MG63 (cell line): ENCODE results near the gene PKIG. TPM values are rescaled to one million over a fixed set of nuclear protein-coding genes. Genes with fewer than 3 reads are reported as not detected.
A peak's percentile ranks its signal among the peaks of the same experiment; 100 is the strongest.

Experiments used
- DNase-seq: peaks from one replicate; pipeline ENCODE4 v3.0.0-alpha.2; 2020
- H3K27me3 ChIP-seq: fragments of 250-450 bp; sonication (Bioruptor Pico); 2 replicates; pipeline ENCODE4 v1.5.1; 2020; ENCODE audit warnings: mild to moderate bottlenecking, moderate library complexity
- H3K36me3 ChIP-seq: fragments of 250-450 bp; sonication (Bioruptor Pico); 2 replicates; pipeline ENCODE4 v1.5.1; 2020; ENCODE audit warnings: mild to moderate bottlenecking, moderate library complexity
- H3K4me3 ChIP-seq: fragments of 250-450 bp; sonication (Bioruptor Pico); 2 replicates; pipeline ENCODE4 v1.5.1; 2020; ENCODE audit warnings: mild to moderate bottlenecking, moderate library complexity
- H3K9me3 ChIP-seq: fragments of 250-450 bp; sonication (Bioruptor Pico); 2 replicates; pipeline ENCODE4 v1.5.1; 2020; ENCODE audit warnings: mild to moderate bottlenecking, moderate library complexity
- total RNA-seq: library from RNA; depleted of rRNA; stranded (reverse); fragments of >200 nt; shearing (Covaris generic); gene quantifications from 2 replicates; pipeline ENCODE4 v1.2.3, GENCODE V29; 2014; ENCODE audit warnings: low replicate concordance

Gene PKIG
- total RNA-seq, 1 experiment from 2014 or later = 73.0 TPM

DNA sequence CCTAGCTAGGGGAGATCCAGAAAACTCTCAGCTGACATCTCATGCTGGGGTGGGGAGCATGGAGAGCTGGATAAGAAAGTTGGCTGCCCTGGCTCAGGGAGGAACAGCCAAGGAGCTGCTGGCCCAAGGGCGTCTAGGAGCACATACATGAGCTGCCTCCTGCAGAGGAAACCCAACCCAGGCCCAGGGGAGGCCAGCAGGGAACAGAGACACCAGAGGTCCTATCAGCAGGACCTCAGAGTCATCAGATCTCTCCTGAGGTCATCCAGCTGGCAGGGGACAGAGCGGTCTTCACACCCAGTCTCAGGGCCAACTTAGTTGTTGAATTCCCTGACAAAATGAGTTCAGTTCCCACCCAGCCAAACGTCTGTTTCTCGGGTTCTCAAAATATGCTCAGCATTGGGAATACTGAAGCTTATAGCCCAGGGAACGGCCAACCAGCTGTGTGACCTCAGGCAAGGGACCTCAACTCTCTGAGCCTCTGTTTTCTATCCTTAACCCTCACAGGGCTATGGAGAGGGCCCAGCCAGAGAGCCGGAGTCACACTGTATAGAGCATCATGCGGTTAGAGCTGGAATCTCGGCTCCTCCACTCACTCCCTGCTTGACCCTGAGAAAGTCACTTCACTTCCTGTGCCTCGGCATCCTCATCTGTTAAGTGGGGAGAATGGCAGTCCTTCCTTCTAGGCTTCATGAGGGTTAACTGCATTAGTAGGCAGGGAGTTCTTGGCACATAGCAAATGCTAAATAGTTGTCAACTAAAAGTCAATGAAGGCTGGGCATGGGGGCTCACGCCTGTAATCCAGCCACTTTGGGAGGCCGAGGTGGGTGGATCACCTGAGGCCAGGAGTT, 55.4 kb downstream of the PKIG start:
- Histone ChIP-seq H3K27me3 (no peaks in the 10 kb centered on the region), H3K4me3 (no peak overlapping the region), H3K36me3 (peaks cover 27% of the 10 kb centered on the region), H3K9me3 (no peaks in the 10 kb centered on the region)
- no peak for DNase-seq

DNA sequence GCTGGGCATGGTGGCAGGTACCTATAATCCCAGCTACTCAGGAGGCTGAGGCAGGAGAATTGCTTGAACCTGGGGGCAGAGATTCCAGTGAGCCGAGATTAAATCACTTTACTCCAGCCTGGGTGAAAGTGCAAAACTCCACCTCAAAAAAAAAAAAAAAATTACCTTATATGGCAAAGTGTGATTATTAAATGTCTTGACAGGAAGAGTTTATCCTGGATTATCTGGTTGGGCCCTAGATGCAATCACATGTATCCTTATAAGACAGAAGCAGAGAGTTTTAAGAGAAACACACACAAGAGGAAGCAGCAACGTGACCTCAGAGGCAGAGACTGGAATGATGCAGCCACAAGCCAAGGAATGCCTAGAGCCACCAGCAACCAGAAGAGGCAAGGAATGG, 58.1 kb downstream of the PKIG start:
- no peak overlapping the region for H3K4me3 ChIP-seq
- peaks cover 18% of the 10 kb centered on the region for H3K36me3 ChIP-seq
- no peak for DNase-seq
- no peaks in the 10 kb centered on the region for H3K27me3 ChIP-seq
- no peaks in the 10 kb centered on the region for H3K9me3 ChIP-seq

DNA sequence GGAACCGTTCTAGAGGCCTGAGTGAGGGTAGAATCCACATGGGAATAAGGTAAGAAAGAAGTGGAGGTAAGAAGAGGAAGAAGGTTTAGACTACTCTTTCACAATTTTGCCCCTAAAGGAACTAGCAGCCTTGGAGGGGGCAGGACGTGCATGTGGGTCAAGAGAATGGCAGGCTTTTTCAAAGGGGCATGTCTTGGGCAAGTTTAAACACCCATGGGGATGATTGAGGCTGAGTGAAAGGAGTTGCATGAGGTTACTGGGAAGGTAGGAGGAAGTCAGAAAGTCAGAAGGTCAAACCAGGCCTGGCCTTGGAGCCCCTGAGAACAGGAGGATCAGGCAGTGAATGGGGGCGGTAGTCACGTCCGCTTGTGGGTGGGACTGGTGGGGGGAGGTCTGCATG, 58.9 kb downstream of the PKIG start:
- Histone ChIP-seq H3K36me3 (peaks cover 14% of the 10 kb centered on the region), H3K4me3 (no peak overlapping the region), H3K9me3 (no peaks in the 10 kb centered on the region), H3K27me3 (no peaks in the 10 kb centered on the region)
- no peak for DNase-seq

DNA sequence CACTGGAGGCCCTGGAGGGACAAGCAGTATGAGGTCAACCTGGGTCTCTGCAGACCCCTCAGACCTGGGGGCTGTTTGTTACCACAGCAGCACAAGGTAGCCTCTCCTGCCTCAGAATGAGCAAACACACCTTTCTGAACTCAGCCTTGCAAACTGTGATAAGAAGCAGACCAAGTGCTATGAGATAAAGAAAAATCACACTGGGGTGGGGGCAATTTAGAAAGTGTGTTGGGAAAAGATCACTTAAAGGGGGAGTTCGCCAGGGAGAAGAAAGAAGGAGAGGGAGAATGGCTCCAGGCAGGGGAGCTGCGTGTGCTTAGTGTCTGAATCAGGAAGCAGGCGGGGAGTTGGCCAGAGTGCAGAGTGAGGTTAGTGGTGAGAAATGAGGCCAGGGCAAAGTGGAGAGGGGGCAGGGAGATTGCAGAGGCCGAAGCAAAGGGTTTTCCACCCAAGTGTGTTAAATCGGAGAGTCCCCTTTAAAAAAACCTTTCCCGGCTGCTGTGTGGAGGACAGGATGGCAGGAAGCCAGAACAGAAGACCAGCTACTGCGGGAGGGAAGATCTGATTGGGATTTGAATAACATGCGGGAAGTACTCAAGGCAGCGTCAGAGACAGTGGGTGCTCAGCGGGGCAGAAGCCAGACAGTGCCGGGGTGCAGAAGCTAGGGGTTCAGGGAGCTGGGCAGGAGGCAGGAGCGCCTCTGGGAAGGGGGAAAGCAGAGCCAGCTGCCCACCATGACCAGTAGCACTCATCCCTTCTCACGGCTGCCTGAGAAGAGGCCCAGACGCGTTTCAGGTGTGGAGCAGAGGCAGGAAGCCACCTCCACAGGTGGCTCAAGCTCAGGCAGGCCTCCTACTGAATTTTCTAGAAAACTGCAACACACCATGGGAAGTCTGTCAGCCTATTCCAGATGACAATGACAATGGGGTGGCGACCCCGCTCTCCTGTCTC, 60.1 kb downstream of the PKIG start:
- H3K4me3 ChIP-seq = no peak overlapping the region
- peaks cover 12% of the 10 kb centered on the region for H3K36me3 ChIP-seq
- H3K9me3 ChIP-seq = no peaks in the 10 kb centered on the region
- peak; percentile 91 for DNase-seq
- H3K27me3 ChIP-seq = no peaks in the 10 kb centered on the region

DNA sequence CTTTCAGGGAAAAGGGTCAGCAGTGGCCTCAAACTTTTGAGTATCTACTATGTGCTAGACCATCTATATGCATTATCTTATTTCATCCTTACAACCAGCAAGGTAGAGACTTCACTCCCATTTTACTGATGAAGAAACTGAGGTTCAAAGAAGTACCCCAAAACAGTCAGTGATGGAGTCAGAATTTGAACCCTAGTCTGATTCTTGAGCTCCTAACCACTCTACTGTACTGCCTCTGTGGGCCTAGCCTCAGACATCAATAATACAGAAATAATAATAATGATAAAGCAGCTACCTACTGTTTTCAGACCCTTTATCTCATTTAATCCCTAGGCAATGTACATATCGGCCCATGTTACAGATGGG, 60.8 kb downstream of the PKIG start:
- no peak for DNase-seq
- Histone ChIP-seq H3K9me3 (no peaks in the 10 kb centered on the region), H3K4me3 (no peak overlapping the region), H3K36me3 (peaks cover 8% of the 10 kb centered on the region), H3K27me3 (no peaks in the 10 kb centered on the region)

DNA sequence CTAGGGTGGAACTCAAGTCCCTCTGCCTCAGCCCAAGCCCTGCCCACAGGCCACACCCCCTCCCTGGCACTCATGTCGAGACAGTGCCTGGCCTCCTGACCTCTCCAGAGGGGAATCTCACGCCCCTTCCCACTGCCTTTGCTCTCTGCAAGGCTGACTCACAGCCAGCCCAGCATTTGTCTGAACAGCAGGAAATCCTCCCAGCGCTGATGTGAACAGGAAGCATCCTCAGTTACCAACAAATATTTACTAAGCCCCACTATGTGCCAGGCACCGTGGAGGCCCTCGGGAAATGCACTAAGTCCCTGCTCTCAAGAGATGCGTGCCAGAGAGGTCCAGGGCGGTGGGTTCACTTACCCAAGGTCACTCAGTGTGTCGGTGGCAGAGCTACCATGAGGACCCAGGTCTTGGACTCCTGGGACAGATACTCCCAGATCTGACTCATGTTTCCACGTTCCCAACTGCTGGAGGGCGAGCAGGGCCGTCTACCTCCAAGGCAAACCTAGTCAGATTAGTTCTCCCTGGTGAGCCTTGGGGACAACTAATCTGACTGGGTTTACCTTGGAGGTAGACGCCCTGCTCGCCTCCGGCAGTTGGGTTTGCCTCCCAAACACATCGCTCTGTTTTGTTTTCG, 61.3 kb downstream of the PKIG start:
- H3K27me3 ChIP-seq = no peaks in the 10 kb centered on the region
- no peak overlapping the region for H3K4me3 ChIP-seq
- H3K9me3 ChIP-seq = no peaks in the 10 kb centered on the region
- peaks cover 5% of the 10 kb centered on the region for H3K36me3 ChIP-seq
- peak; percentile 98 for DNase-seq

DNA sequence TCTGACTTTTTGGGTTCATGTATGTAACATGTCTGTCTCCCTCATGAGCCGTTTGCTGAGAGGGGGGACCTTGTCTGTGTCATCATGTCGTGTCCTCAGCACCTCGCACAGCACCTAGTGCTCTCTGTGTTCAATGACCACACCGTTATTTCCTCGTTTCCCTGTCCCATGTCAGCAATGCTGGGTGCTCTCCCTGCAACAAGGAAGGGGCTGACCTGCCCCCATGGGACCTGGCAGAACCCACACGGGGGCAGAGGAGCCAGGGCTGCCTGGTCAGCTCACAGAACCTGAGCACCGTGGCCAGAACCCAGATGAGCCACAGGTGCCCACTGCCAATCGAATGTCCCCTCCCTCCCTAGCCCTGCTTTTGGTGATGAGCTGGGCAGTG, 61.8 kb downstream of the PKIG start:
- Histone ChIP-seq H3K27me3 (no peaks in the 10 kb centered on the region), H3K9me3 (no peaks in the 10 kb centered on the region), H3K36me3 (peaks cover 5% of the 10 kb centered on the region), H3K4me3 (no peak overlapping the region)
- DNase-seq = no peak

DNA sequence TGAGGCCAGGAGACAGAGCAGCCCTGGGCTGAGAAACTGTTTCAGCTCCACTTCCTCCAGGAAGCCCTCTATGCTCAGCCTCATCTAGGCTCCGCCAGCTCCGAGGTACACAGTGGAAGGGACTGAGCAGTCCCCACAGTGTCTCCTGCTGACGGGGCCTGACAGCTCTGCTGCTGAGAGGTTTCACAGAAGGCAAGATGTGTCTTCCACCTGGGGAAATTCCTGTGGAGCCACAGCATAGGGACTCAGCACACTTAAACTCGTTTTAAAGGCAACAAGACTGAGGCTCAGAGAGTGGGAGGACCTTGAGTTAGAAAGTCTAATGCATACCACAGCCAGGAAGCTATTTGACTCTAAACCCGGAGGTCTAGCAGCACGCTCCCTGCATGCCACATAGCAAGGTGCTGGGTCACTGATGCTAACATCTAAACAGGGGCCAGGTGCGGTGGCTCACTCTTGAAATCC, 62.3 kb downstream of the PKIG start:
- peaks cover 5% of the 10 kb centered on the region; the same call in 1 of the 2 replicates for H3K36me3 ChIP-seq
- no peaks in the 10 kb centered on the region for H3K9me3 ChIP-seq
- DNase-seq = no peak
- H3K27me3 ChIP-seq = no peaks in the 10 kb centered on the region
- no peak overlapping the region for H3K4me3 ChIP-seq

DNA sequence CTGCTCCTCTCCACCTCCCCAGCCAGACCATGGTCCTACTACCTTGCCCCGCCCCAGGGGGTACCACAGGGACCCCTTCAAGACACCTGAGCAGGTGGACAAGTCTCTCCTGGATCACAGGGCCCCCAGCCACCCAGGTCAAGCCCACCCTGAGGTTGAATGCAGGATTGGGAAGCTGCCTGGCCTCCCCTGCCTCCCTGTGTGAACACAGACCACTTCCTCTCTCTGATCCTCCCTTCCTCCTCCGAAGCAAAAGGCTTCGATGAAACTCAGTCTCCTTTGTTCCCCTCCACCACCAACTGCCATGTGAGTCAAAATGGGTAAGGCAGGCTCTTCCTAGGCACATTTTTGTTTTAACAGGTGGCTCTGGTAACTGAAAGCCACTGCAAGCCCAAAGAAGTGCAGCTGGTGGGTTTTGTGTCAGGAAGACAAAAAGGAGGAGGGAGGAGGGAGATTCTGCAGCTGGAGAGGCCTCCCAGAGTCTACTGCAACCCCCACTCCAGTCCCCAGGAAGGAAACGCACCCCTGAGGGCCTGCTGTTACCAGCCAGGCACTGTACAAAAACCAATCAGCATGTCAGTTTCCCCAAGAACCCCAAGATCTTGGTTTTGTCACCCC, 63.8 kb downstream of the PKIG start:
- DNase-seq = no peak
- H3K36me3 ChIP-seq = no peaks in the 10 kb centered on the region
- no peaks in the 10 kb centered on the region for H3K9me3 ChIP-seq
- H3K4me3 ChIP-seq = no peak overlapping the region
- H3K27me3 ChIP-seq = no peaks in the 10 kb centered on the region

DNA sequence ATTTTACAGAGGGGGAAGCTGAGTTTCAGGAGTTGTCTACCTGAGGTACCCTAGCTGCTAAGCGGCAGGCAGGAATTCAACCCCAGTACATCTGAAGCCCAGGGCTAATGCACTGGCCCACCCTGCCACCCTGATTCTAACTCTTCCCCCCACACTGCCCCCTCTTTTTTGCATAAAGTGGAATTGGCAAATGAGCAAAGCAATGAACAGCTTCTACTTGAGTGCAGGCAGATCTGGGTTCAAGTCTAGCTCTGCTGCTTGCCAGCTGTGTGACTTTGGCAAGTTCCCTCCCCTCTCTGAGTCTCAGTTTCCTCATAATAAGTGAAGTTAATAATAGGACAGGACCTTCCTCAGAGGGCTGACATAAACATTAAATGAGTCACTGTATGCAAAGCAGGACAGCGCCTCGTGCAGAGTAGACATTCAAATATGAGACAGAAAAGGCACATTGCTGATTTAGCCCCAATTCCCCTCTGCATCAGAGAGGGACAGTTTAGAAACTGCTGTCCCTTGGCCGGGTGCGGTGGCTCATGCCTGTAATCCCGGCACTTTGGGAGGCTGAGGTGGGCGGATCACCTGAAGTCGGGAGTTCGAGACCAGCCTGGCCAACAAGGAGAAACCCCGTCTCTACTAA, 64.4 kb downstream of the PKIG start:
- Histone ChIP-seq H3K36me3 (no peaks in the 10 kb centered on the region), H3K9me3 (no peaks in the 10 kb centered on the region), H3K4me3 (no peak overlapping the region), H3K27me3 (no peaks in the 10 kb centered on the region)
- no peak for DNase-seq

DNA sequence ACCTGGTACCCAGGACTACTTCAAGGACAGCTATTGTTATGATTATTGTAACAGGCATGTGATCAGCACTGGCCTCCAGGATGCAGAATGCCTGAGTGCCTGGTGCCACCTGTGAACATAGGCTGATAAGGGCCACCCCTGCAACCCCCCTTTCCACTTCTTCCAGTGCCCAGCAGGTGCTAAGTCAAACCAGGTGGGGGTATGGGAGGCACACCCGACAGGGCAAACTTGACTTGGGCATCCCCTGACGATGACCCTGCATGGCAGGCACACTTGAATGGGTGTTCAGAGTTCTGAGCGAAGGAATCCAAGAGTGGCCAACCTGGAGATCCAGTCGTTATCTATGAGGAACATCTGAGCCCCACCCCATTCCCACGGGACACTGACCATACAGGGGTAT, 65.7 kb downstream of the PKIG start:
- no peak for DNase-seq
- no peaks in the 10 kb centered on the region for H3K9me3 ChIP-seq
- no peak overlapping the region for H3K4me3 ChIP-seq
- no peaks in the 10 kb centered on the region for H3K27me3 ChIP-seq
- no peaks in the 10 kb centered on the region for H3K36me3 ChIP-seq

DNA sequence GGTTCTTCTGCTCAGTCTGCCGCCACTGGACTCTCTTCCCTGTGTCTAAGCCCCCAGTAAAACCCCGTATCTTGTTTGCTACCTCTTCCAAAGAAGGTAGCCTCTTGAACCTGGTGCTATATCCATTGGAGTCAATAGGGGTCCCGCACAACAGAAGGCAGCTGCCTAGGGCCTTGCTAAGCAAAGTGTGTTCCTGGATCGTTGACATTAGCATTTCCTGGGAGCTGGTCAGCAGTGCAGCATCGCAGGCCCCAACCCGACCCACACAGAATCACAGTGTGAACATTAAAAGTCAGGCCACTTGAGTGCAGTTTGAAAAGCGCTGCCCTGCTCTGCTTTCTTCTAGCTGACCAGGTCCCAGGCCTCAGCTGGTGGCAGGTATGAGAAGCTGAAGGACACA, 66.2 kb downstream of the PKIG start:
- Histone ChIP-seq H3K9me3 (no peaks in the 10 kb centered on the region), H3K27me3 (no peaks in the 10 kb centered on the region), H3K36me3 (no peaks in the 10 kb centered on the region), H3K4me3 (no peak overlapping the region)
- DNase-seq = no peak

DNA sequence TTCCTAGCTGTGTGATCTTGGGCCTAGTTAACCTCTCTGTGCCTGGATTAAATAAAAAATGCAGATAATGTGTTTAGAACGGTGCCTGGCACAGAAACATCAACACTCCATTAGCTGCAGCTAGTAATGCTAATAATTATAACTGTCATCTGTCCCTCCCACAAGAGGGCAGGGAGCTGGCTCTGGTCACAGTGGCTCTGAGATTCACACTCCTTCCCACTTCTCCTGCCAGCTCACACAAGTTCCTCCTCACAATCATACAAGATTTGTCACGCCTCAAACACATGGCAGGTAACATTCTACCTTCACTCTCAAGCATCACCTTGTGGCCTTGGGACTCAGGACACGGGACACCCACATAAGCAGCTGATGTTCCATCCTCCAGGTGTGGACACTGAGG, 66.7 kb downstream of the PKIG start:
- DNase-seq = no peak
- no peak overlapping the region for H3K4me3 ChIP-seq
- no peaks in the 10 kb centered on the region for H3K9me3 ChIP-seq
- H3K36me3 ChIP-seq = no peaks in the 10 kb centered on the region
- no peaks in the 10 kb centered on the region for H3K27me3 ChIP-seq

DNA sequence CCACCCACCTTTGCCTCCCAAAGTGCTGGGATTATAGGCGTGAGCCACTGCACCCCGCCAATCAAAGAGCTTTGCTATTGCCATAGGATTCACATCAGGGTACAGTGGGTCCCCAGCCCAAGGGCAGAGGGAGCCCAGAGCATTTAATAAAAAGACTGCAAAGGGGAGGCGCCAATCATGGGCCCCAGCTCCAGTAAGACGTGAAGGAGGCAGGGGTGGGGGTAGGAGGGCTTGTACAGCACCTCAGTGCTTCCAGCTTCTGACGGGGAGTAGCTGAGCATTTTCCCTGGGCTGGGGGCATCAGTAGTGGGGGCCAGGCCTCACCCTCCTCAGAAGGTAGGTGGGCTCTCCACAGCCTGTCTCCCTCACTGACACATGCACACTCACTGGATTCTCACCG, 67.6 kb downstream of the PKIG start:
- H3K9me3 ChIP-seq = no peaks in the 10 kb centered on the region

DNA sequence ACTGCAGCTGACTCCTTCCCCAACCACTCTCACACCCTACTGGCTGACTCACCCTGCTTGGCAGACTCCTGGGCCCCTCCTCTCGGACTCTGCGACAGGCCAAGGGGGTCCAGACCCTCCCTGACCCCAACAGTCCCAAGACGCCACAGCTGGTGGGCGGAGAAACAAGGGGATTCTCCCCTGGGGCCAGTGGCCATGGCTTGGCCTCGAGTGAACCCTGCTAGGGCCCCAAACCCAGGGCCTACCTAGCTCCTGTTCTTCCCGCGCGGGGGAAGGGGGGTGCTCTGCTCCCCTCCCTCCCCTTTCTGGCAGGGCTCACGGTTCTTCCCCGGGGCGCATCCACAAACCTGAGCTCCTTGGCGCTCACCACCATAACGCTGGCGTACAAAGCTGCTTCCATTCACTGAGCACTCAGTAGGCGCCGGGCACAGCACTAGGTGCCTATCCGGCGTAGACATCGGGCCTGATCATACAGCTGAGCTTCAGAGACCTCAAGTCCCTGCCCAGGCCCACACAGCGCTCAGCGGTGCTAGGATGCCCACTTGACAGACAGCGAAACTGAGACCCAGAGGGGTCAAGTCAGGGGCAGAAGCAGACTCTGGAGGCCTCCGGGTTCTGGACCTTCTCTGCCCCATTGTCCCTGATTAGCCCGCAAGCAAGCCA, 68.5 kb downstream of the PKIG start:
- H3K36me3 ChIP-seq = no peaks in the 10 kb centered on the region
- H3K9me3 ChIP-seq = no peaks in the 10 kb centered on the region
- peak overlapping the region; percentile 93 for H3K4me3 ChIP-seq
- no peaks in the 10 kb centered on the region for H3K27me3 ChIP-seq
- DNase-seq = peak; percentile 38

More for the DNA sequence above, 67.6 kb downstream of the PKIG start:
- Histone ChIP-seq H3K36me3 (no peaks in the 10 kb centered on the region), H3K4me3 (no peak overlapping the region), H3K27me3 (no peaks in the 10 kb centered on the region)
- no peak for DNase-seq

DNA sequence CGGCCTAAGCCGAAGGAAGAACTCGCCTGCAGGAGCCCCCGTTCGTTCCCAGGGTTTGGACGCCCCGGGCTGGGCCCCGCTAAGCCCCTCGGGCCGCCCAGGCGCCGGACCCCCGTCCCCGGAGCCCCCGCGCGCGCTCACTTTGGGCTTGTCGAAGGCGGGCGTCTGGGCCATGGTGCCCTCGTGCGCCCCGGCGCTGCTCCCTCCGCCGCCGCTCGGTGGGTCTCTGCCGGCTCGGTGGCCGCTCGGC, 69.0 kb downstream of the PKIG start:
- DNase-seq = no peak
- no peaks in the 10 kb centered on the region for H3K27me3 ChIP-seq
- H3K4me3 ChIP-seq = peak overlapping the region; percentile 93
- H3K9me3 ChIP-seq = no peaks in the 10 kb centered on the region
- H3K36me3 ChIP-seq = no peaks in the 10 kb centered on the region
